Erythroblast (primary cell): ENCODE measurements around the gene ACTL8.

ENCODE experiments used
- GATA1 ChIP-seq: IDR thresholded peaks from 2 replicates; pipeline ENCODE4 v1.6.1; 2011; ENCODE audit warnings: low read depth, mild to moderate bottlenecking, control low read depth, low read length, moderate library complexity
- POLR2A ChIP-seq: IDR thresholded peaks from 2 replicates; pipeline ENCODE4 v1.6.1; 2011; ENCODE audit warnings: mild to moderate bottlenecking, low read length

GRCh38 chr1:17869815-17870214 lies 114.7 kb downstream of the ACTL8 start:
- TF ChIP-seq POLR2A (no peak), GATA1 (no peak)
